BLaER1 treated with 17β-estradiol and CSF1 and Interleukin-3, amounts not matched to agents 10 nM and 100 nM (cell line): ENCODE measurements around the gene HVCN1.

Source experiments
- H3K27ac ChIP-seq, 11 experiments: shearing (Covaris generic); formaldehyde crosslinking; 2 replicates each; pipeline ENCODE4 v1.8.1; 2022
- H3K27me3 ChIP-seq, 11 experiments: shearing (Covaris generic); formaldehyde crosslinking; 2 replicates each; pipeline ENCODE4 v1.8.1; 2022
- H3K36me3 ChIP-seq, 11 experiments: shearing (Covaris generic); formaldehyde crosslinking; 2 replicates each; pipeline ENCODE4 v1.8.1; 2022
- H3K4me1 ChIP-seq, 10 experiments: shearing (Covaris generic); formaldehyde crosslinking; 2 replicates each; pipeline ENCODE4 v1.8.1; 2022
- H3K4me2 ChIP-seq, 11 experiments: shearing (Covaris generic); formaldehyde crosslinking; 2 replicates each; pipeline ENCODE4 v1.8.1; 2022
- H3K4me3 ChIP-seq, 10 experiments: shearing (Covaris generic); formaldehyde crosslinking; 2 replicates each; pipeline ENCODE4 v1.8.1; 2022
- H3K9ac ChIP-seq, 11 experiments: shearing (Covaris generic); formaldehyde crosslinking; 2 replicates each; pipeline ENCODE4 v1.8.1; 2022
- H3K9me3 ChIP-seq, 11 experiments: shearing (Covaris generic); formaldehyde crosslinking; replicated peaks in 1 of 11; 2 replicates each; pipeline ENCODE4 v1.8.1; 2022
- H4K20me1 ChIP-seq, 11 experiments: shearing (Covaris generic); formaldehyde crosslinking; 2 replicates each; pipeline ENCODE4 v1.8.1; 2022
- Cebpa-rat ChIP-seq, 11 experiments: shearing (Covaris generic); IDR thresholded peaks; 2 replicates each; pipeline ENCODE4 v1.8.1; 2022

HVCN1 gene

DNA sequence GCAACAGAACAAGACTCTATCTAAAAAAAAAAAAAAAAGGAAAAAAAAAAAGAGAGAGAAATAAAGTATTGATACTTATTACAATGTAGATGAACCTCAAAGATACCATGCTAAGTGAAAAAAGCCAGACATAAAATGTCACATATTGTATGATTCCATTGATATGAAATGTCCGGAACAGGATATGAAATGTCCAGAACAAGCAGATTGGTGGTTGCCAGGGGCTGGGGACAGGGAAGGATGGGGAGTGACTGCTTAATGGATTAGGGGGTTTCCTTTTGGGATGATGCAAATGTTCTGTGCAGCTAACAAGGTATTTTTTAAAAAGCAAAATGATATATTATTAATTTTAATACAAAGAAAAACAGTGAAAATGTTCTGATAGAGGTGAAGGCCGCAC lies 5.0 kb downstream of the HVCN1 start:
- no peak for TF ChIP-seq Cebpa-rat (IDR thresholded peaks at IDR 0.05)
- peaks cover 58 to 76% (median 71%) of the 10 kb centered on the region in 10 experiments for H3K4me1 ChIP-seq
- peaks cover 0 to 23% (median 5%) of the 10 kb centered on the region in 11 experiments; a peak in 10 of 22 replicates for H4K20me1 ChIP-seq
- peaks cover 31 to 57% (median 52%) of the 10 kb centered on the region in 11 experiments for H3K36me3 ChIP-seq
- no peaks in the 10 kb centered on the region for H3K27me3 ChIP-seq
- H3K4me3 ChIP-seq = no peak overlapping the region
- no peak overlapping the region for H3K27ac ChIP-seq
- peaks cover 0 to 25% (median 19%) of the 10 kb centered on the region in 11 experiments; a peak in 16 of 22 replicates for H3K9me3 ChIP-seq
- no peak overlapping the region for H3K4me2 ChIP-seq
- H3K9ac ChIP-seq = no peak overlapping the region

DNA sequence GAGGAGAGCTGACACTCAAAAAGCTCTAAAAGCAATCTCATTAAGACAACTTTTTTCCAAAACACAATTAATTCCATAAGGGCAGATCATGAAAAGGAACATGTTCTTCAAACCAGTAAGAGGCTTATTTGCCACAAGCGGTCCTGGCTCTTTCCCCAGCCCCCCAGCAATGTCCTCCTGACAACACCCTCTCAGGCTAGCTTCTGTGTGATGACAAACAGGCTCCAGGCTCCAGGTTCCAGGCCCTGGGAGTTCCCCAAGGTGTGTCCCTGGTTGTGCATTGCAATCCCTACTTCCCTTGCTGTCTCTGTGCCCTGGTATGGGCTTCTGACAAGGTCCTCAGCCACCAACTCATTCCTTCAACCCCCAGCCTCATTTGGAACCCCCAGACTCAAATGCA lies 8.9 kb downstream of the HVCN1 start:
- Histone ChIP-seq H3K27ac (peak overlapping the region in 6 of 11 experiments; percentile 19 to 87 (median 52); a peak in 11 of 22 replicates), H4K20me1 (peaks cover 0 to 23% (median 0%) of the 10 kb centered on the region in 11 experiments; a peak in 6 of 22 replicates), H3K9ac (peak overlapping the region in 8 of 11 experiments; percentile 10 to 51 (median 37); a peak in 9 of 22 replicates), H3K4me2 (peak overlapping the region; percentile 57 to 97 (median 93)), H3K9me3 (peaks cover 0 to 24% (median 16%) of the 10 kb centered on the region in 11 experiments; a peak in 19 of 22 replicates), H3K4me3 (no peak overlapping the region), H3K36me3 (peaks cover 30 to 69% (median 50%) of the 10 kb centered on the region in 11 experiments), H3K27me3 (no peaks in the 10 kb centered on the region), H3K4me1 (peaks cover 53 to 78% (median 72%) of the 10 kb centered on the region in 10 experiments)
- no peak for TF ChIP-seq Cebpa-rat (IDR thresholded peaks at IDR 0.05)

DNA sequence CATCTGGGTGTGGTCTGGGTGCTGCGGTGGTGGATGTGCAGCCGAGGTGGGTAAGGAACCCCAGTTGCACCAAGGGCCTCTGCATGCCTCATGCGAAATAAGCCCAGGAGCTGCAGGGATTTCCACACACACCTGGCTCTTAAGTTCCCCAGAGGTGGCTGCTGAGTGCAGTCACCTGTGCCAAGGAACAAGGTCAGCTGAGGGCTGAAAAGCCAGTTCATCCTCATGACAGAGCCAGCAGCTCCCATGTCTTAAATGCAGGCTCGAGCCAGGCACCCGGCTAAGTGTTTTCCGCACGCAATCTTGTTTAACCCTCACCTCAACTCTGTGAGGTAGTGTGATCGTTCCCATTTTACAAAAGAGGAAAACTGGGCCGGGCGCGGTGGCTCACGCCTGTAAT lies 9.7 kb downstream of the HVCN1 start:
- Histone ChIP-seq H3K4me2 (peak overlapping the region; percentile 85 to 97 (median 93)), H3K4me3 (no peak overlapping the region; a peak in 1 of 20 replicates), H3K4me1 (peaks cover 52 to 82% (median 74%) of the 10 kb centered on the region in 10 experiments), H3K27me3 (no peaks in the 10 kb centered on the region), H4K20me1 (peaks cover 0 to 23% (median 0%) of the 10 kb centered on the region in 11 experiments; a peak in 6 of 22 replicates), H3K9ac (peak overlapping the region in 6 of 11 experiments; percentile 1 to 76 (median 62); a peak in 7 of 22 replicates), H3K36me3 (peaks cover 22 to 69% (median 50%) of the 10 kb centered on the region in 11 experiments; a peak in 21 of 22 replicates), H3K27ac (peak overlapping the region in 8 of 11 experiments; percentile 73 to 87 (median 81); a peak in 14 of 22 replicates), H3K9me3 (peaks cover 0 to 22% (median 14%) of the 10 kb centered on the region in 11 experiments; a peak in 17 of 22 replicates)
- TF ChIP-seq Cebpa-rat (IDR thresholded peaks at IDR 0.05) = no peak

DNA sequence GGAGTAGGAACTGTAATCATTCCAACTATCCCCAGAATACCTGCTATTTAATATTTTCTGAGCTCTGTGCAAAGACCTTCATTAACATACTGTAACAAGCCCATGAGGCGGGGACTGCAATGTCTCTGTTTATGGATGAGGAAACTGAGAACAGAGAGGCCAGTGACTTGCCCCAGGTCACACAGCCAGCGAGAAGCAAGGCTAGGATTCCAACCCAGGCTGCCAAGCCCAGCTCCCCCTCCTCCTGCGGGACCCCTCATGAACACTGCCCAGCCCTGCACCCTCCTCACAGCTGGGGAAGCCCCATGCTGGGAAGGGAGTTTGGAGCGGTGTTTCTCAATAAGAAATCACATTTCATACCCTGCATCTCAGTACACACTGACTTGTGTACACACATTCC lies 10.9 kb downstream of the HVCN1 start:
- Histone ChIP-seq H3K4me3 (peak overlapping the region in 9 of 10 experiments; percentile 10 to 48 (median 40); a peak in 14 of 20 replicates), H3K4me1 (peaks cover 60 to 94% (median 86%) of the 10 kb centered on the region in 10 experiments), H3K9me3 (peaks cover 0 to 10% (median 9%) of the 10 kb centered on the region in 11 experiments; a peak in 16 of 22 replicates), H4K20me1 (peaks cover 0 to 23% (median 0%) of the 10 kb centered on the region in 11 experiments; a peak in 6 of 22 replicates), H3K27ac (peak overlapping the region; percentile 19 to 87 (median 75); a peak in 20 of 22 replicates), H3K4me2 (peak overlapping the region; percentile 85 to 97 (median 93)), H3K27me3 (no peaks in the 10 kb centered on the region), H3K36me3 (peaks cover 9 to 68% (median 44%) of the 10 kb centered on the region in 11 experiments; a peak in 21 of 22 replicates), H3K9ac (peak overlapping the region in 10 of 11 experiments; percentile 56 to 76 (median 64); a peak in 20 of 22 replicates)
- TF ChIP-seq Cebpa-rat (IDR thresholded peaks at IDR 0.05) = no peak

DNA sequence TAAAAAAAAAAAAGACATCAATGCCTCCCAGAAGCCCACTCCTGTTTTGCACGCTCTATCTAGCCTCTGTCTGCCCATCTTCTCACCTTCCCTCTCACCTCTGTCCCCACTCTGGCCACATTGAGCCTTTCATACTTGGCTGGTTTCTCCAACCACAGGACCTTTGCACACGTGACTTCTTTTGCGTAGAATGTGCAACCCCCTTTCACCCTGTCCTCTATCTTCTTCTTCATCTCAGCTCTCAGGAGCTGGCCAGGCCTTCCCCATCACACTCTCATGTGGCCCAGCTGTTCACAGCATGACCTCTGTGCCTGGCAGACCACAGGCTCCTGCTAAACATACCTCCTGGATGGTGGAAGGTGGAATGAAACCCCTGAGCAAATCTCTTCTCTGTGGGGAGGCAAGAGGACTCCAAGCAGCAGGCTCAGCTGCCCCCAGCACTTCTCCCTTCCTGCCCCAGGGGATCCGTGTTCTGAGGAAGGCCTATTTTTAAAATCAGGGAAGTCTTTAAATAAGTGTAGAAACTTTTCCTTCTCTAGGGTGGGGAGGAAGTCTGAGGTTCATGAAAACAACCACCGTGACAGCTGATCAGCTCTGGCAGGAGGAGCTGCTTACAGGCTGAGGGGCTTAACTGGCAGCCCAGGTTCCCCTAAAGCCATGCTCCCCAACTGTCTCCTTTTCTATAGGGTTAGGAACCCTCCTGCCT lies 11.6 kb downstream of the HVCN1 start:
- peaks cover 0 to 23% (median 0%) of the 10 kb centered on the region in 11 experiments; a peak in 6 of 22 replicates for H4K20me1 ChIP-seq
- H3K9ac ChIP-seq = peak overlapping the region in 10 of 11 experiments; percentile 56 to 76 (median 64); a peak in 20 of 22 replicates
- peak overlapping the region; percentile 85 to 97 (median 93) for H3K4me2 ChIP-seq
- H3K9me3 ChIP-seq = peaks cover 0 to 10% (median 9%) of the 10 kb centered on the region in 11 experiments; a peak in 16 of 22 replicates
- no peaks in the 10 kb centered on the region for H3K27me3 ChIP-seq
- no peak for TF ChIP-seq Cebpa-rat (IDR thresholded peaks at IDR 0.05)
- H3K27ac ChIP-seq = peak overlapping the region; percentile 19 to 87 (median 75); a peak in 20 of 22 replicates
- H3K36me3 ChIP-seq = peaks cover 3 to 68% (median 39%) of the 10 kb centered on the region in 11 experiments; a peak in 21 of 22 replicates
- H3K4me1 ChIP-seq = peaks cover 60 to 100% (median 92%) of the 10 kb centered on the region in 10 experiments
- peak overlapping the region in 9 of 10 experiments; percentile 10 to 48 (median 40); a peak in 15 of 20 replicates for H3K4me3 ChIP-seq

DNA sequence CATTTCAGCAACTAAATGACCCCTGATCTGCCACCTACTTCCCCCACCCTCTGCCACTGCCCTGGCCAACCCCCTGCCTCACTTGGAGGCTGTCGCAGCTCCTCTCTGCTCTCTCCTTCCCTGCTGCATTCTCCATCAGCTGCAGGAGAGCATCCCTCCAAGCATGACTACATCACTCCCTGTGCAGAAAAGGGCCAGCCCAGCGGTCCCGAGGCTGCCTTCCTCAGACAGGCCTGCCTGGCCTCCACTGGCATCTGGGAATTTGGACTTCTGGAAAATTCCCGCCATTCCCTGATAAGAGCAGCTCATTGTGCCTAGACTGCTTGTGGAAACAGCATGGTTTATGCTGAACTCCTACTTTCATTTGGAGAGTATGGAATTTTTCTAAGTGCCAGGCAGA lies 12.7 kb downstream of the HVCN1 start:
- Histone ChIP-seq H4K20me1 (peaks cover 0 to 23% (median 0%) of the 10 kb centered on the region in 11 experiments; a peak in 6 of 22 replicates), H3K9me3 (peaks cover 0 to 10% (median 9%) of the 10 kb centered on the region in 11 experiments; a peak in 16 of 22 replicates), H3K27me3 (no peaks in the 10 kb centered on the region), H3K4me3 (peak overlapping the region in 4 of 10 experiments; percentile 6 to 48 (median 36); a peak in 5 of 20 replicates), H3K36me3 (peaks cover 6 to 68% (median 39%) of the 10 kb centered on the region in 11 experiments; a peak in 20 of 22 replicates), H3K4me1 (peaks cover 60 to 100% (median 98%) of the 10 kb centered on the region in 10 experiments), H3K9ac (peak overlapping the region in 8 of 11 experiments; percentile 58 to 76 (median 70); a peak in 17 of 22 replicates), H3K27ac (peak overlapping the region in 7 of 11 experiments; percentile 74 to 87 (median 82); a peak in 16 of 22 replicates), H3K4me2 (peak overlapping the region; percentile 85 to 97 (median 93))
- TF ChIP-seq Cebpa-rat (IDR thresholded peaks at IDR 0.05) = no peak

DNA sequence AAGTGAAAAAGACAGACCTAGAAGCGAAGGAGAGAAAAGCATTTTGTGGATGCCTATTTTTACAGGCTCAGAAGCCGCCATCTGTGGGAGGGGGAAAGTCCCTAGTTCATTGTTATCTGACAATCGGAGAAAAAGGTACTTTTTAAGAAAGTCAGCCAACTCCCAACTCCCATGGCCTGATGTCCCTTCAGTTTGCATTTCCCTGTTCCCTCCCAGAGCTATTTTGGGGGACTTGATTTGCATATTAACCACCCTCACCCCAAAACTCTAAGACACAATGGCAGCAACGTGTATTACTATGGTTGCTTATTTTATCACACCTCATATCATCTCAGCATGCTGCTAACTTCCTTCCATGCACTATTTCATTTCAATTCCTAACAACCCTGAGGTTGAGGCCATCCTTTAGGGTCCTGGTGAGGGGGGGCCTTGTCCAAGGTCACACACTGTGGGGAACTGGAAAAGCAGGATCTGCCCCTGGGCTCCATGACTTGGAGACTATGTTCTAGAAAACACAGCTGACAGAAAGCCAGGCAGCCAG lies 18.7 kb downstream of the HVCN1 start:
- Histone ChIP-seq H3K9ac (peak overlapping the region in 7 of 11 experiments; percentile 6 to 65 (median 34); a peak in 10 of 22 replicates), H3K27me3 (no peaks in the 10 kb centered on the region), H3K27ac (peak overlapping the region in 7 of 11 experiments; percentile 9 to 87 (median 50); a peak in 12 of 22 replicates), H3K4me3 (no peak overlapping the region), H4K20me1 (no peaks in the 10 kb centered on the region; a peak in 1 of 22 replicates), H3K36me3 (peaks cover 22 to 85% (median 54%) of the 10 kb centered on the region in 11 experiments), H3K4me2 (peak overlapping the region; percentile 59 to 82 (median 71)), H3K4me1 (peaks cover 31 to 90% (median 84%) of the 10 kb centered on the region in 10 experiments), H3K9me3 (peaks cover 16 to 32% (median 27%) of the 10 kb centered on the region in 11 experiments)
- no peak for TF ChIP-seq Cebpa-rat (IDR thresholded peaks at IDR 0.05)

DNA sequence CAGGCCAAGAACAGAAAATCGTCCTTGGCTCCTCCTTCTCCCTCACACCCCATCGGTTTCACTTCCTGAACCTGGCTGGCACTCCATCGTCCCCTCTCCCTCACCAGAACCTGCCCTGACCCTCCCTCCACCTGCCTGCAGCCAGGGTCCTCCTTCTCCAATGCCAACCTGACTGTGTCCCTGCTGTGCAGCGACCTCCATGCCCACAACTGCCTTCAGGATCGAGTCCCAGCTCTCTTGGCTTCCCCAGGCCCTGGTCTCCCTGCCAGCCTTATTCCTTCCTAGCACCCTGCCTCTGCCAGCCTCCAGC lies 19.8 kb downstream of the HVCN1 start:
- H3K4me3 ChIP-seq = no peak overlapping the region
- peak overlapping the region; percentile 59 to 82 (median 71) for H3K4me2 ChIP-seq
- peak overlapping the region in 4 of 11 experiments; percentile 34 to 65 (median 42); a peak in 6 of 22 replicates for H3K9ac ChIP-seq
- H4K20me1 ChIP-seq = no peaks in the 10 kb centered on the region; a peak in 1 of 22 replicates
- H3K4me1 ChIP-seq = peaks cover 30 to 79% (median 74%) of the 10 kb centered on the region in 10 experiments
- H3K9me3 ChIP-seq = peaks cover 27 to 35% (median 30%) of the 10 kb centered on the region in 11 experiments
- peaks cover 32 to 85% (median 54%) of the 10 kb centered on the region in 11 experiments for H3K36me3 ChIP-seq
- peak overlapping the region in 8 of 11 experiments; percentile 3 to 87 (median 48); a peak in 12 of 22 replicates for H3K27ac ChIP-seq
- H3K27me3 ChIP-seq = no peaks in the 10 kb centered on the region
- TF ChIP-seq Cebpa-rat (IDR thresholded peaks at IDR 0.05) = no peak
